ENCODE measurements around the gene SERPINA4.

SERPINA4 gene

DNA sequence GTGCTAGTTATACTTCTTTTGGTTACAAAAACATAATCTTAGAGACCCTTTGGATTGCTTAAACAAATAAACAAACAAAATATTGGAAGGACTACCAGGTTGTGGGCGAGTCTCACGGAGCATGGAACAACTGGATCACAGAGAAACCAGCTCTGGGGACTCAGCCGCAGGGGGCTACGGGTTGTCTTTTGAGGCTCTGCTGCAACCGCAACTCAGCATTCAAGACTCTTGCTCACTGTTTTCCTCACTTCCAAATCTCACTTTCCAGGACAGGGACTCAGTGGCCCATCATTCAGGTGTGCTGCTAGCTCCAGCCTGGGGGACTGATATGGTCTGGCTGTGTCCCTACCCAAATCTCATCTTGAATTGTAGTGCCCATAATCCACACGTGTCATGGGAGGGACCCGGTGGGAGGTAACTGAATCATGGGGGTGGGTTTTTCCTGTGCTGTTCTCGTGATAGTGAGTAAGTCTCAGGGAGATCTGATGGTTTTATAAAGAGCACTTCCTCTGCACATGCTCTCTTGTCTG is 14.0 kb upstream of the SERPINA4 start:
- Histone ChIP-seq H3K4me1 (ENCODE audit: control insufficient read depth, insufficient read depth, low read length) (no peaks in the 10 kb centered on the region), H3K36me3 (ENCODE audit: control insufficient read depth, insufficient read depth, low read length) (no peaks in the 10 kb centered on the region), H3K4me3 (ENCODE audit: low read length) (no peak overlapping the region), H3K9ac (ENCODE audit: low read length) (no peak overlapping the region), H3K27ac (ENCODE audit: low read depth, low read length) (no peak overlapping the region), H3K27me3 (ENCODE audit: control insufficient read depth, insufficient read depth, low read length) (no peaks in the 10 kb centered on the region)

DNA sequence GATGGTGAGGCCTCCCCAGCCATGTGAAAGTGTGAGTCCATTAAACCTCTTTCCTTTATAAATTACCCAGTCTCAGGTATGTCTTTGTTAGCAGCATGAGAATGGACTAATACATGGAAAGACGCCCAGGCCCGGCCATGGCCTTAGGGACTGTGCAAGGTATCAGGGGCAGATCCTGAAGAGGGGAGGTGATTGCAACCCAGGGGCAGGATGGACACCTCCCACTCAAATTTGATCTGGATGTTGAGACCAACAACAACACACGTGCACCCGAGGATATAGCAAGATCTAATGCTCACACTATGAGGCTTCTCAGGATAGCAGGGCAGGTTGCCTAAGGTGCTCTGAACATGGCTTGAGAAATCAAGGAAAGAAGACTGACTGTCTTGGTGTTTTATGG is 13.5 kb upstream of the SERPINA4 start:
- Histone ChIP-seq H3K27ac (ENCODE audit: low read depth, low read length) (no peak overlapping the region), H3K27me3 (ENCODE audit: control insufficient read depth, insufficient read depth, low read length) (no peaks in the 10 kb centered on the region), H3K9ac (ENCODE audit: low read length) (no peak overlapping the region), H3K4me1 (ENCODE audit: control insufficient read depth, insufficient read depth, low read length) (no peaks in the 10 kb centered on the region), H3K36me3 (ENCODE audit: control insufficient read depth, insufficient read depth, low read length) (no peaks in the 10 kb centered on the region), H3K4me3 (ENCODE audit: low read length) (no peak overlapping the region)

DNA sequence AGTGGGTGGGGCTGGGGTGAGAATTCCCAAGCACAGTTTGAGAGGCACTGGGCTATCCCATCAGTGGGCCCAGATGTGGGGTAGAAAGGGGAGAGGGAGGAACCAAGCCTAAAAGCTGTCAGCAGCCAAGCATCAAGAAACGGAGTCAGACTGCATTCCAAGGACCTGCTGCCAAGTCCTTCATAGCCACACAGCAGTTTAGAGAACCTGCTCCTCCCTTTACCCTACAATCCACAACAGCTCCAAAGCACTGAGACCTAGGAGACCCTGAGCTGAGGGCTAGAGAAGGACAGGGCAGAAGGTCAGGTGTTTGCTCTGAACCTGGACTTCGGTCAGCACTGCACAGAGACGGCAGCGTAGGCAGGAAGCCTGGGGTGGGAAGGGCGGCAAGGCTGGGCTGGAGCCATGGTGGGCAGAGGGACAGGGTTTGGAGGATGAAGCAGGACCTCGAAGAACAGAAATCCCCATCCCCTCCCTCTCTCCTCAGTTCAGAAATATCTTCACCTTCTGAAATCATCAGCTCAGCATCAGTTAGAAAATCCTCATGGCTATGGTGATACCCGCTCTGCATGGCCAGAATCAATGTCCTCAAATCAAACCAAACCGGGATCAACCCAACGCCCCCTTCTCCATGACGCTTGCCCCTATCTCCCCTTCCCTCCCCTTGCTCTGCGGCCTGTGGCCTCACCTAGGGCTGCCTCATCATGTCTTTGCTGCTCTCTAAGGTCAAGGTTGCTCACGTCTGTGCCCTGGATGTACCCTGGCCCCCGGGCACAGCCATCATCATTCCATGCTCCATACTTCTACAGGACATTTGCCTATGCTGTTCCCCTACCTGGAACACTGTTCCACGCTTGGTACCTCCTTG is 12.9 kb upstream of the SERPINA4 start:
- H3K4me3 ChIP-seq (ENCODE audit: low read length) = no peak overlapping the region
- no peaks in the 10 kb centered on the region for H3K27me3 ChIP-seq (ENCODE audit: control insufficient read depth, insufficient read depth, low read length)
- no peaks in the 10 kb centered on the region for H3K4me1 ChIP-seq (ENCODE audit: control insufficient read depth, insufficient read depth, low read length)
- no peak overlapping the region for H3K27ac ChIP-seq (ENCODE audit: low read depth, low read length)
- H3K9ac ChIP-seq (ENCODE audit: low read length) = no peak overlapping the region
- no peaks in the 10 kb centered on the region for H3K36me3 ChIP-seq (ENCODE audit: control insufficient read depth, insufficient read depth, low read length)

DNA sequence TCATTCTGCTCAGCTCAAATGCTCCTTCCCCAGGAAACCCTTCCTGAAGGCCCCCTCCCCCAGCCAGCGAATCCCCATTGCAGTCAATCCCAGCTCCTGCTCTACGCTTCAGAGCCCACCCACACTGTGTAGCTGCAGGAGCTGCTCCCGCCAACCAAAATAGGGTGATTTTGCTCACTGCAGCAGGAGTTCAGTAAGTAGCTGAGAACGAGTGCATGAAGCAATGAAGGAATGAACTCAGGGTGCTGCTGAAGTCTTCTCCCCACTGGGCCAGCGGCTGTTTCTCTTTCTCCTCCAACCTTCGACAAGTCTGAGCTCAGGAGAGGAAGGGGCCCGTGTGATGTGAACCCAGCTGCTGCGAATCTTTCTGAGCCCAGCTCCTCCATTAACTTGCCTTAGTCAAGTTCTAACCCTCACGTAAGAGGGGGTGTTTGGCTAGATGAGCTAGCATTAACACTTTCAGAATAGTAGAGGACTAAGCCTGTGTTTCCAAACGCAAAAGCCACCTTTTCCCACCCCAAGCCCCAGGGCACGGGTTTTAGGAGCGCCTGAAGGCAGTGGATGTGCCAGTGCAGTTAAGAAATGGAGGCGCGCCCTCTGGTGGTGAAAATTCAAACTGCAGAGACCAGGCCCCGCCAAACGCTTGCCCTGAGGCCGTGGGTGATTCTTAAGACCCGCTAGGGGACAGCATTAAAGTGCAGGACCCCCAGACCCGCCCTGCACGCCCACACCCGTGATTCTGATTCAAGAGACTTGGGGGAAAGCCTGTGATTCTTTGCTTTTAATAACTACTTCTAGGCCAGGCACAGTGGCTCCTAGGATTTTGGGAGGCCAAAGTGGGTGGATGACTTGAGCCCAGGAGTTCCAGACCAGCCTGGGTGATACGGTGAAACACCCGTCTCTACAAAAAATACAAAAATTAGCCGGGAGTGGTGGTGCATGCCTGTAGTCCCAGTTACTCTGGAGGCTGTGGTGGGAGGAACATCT is 11.9 kb upstream of the SERPINA4 start:
- H3K9ac ChIP-seq (ENCODE audit: low read length) = no peak overlapping the region
- no peak overlapping the region for H3K27ac ChIP-seq (ENCODE audit: low read depth, low read length)
- H3K27me3 ChIP-seq (ENCODE audit: control insufficient read depth, insufficient read depth, low read length) = no peaks in the 10 kb centered on the region
- H3K36me3 ChIP-seq (ENCODE audit: control insufficient read depth, insufficient read depth, low read length) = no peaks in the 10 kb centered on the region
- H3K4me3 ChIP-seq (ENCODE audit: low read length) = no peak overlapping the region
- H3K4me1 ChIP-seq (ENCODE audit: control insufficient read depth, insufficient read depth, low read length) = no peaks in the 10 kb centered on the region

DNA sequence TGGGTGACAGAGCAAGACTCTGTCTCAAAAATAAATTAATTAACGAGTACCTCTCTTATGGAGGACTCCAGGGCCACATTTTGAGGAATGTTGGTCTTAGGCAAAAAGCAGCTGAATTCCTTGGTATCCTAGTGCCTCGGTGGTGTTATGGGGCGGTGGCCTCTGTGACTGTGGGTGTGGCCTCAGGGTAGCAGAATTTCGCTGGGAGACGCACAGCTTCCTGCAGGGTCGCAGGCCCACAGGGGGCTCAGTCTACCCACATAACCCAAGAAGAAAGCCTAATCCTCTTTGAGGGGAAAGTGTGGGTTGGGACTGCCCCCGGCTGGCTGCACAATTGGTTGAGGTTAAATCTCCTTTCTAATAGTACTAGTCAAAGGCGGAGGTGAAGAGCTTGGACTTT is 11.2 kb upstream of the SERPINA4 start:
- Histone ChIP-seq H3K4me3 (ENCODE audit: low read length) (no peak overlapping the region), H3K36me3 (ENCODE audit: control insufficient read depth, insufficient read depth, low read length) (no peaks in the 10 kb centered on the region), H3K9ac (ENCODE audit: low read length) (no peak overlapping the region), H3K27ac (ENCODE audit: low read depth, low read length) (no peak overlapping the region), H3K27me3 (ENCODE audit: control insufficient read depth, insufficient read depth, low read length) (no peaks in the 10 kb centered on the region), H3K4me1 (ENCODE audit: control insufficient read depth, insufficient read depth, low read length) (no peaks in the 10 kb centered on the region)

DNA sequence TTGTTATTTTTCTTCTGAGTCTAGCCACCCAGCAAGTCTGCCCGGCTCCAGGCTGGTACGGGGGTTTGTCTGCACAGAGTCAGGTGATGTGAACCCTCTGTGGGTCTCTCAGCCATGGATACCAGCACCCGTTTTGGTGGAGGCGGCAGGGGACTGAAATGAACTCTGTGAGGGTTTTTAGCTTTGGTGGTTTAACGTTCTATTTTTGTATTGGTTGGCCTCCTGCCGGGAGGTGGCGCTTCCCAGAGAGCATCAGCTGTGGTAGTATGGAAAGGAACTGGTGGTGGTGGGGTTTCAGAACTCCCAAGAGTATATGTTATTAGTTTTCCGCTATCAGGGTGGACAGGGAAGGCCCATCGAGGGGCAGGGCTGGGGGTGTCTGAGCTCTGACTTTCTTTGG is 5.3 kb upstream of the SERPINA4 start:
- H3K27me3 ChIP-seq (ENCODE audit: control insufficient read depth, insufficient read depth, low read length) = no peaks in the 10 kb centered on the region
- no peak overlapping the region for H3K4me3 ChIP-seq (ENCODE audit: low read length)
- no peak overlapping the region for H3K27ac ChIP-seq (ENCODE audit: low read depth, low read length)
- H3K9ac ChIP-seq (ENCODE audit: low read length) = no peak overlapping the region
- H3K4me1 ChIP-seq (ENCODE audit: control insufficient read depth, insufficient read depth, low read length) = no peaks in the 10 kb centered on the region
- no peaks in the 10 kb centered on the region for H3K36me3 ChIP-seq (ENCODE audit: control insufficient read depth, insufficient read depth, low read length)

DNA sequence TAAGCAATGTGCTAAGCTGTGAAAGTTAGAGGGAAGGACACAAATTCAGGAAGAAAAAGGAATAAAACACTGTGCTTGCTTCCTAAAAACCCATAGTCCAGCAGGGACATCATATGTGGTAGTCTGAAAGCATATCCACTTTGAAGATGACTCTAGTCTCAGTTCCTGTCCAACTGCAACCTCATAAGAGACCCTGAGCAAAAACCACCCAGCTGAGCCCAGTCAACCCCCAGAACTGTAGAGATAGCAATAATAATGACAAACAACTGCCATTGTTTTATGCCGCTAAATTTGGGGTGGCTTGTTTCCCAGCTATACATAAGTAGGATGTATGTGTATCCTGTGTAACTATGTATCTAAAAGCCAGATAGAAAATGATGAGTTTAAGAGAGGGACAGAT is 3.9 kb upstream of the SERPINA4 start:
- Histone ChIP-seq H3K27ac (ENCODE audit: low read depth, low read length) (no peak overlapping the region), H3K36me3 (ENCODE audit: control insufficient read depth, insufficient read depth, low read length) (no peaks in the 10 kb centered on the region), H3K4me1 (ENCODE audit: control insufficient read depth, insufficient read depth, low read length) (no peaks in the 10 kb centered on the region), H3K9ac (ENCODE audit: low read length) (no peak overlapping the region), H3K27me3 (ENCODE audit: control insufficient read depth, insufficient read depth, low read length) (no peaks in the 10 kb centered on the region), H3K4me3 (ENCODE audit: low read length) (no peak overlapping the region)

DNA sequence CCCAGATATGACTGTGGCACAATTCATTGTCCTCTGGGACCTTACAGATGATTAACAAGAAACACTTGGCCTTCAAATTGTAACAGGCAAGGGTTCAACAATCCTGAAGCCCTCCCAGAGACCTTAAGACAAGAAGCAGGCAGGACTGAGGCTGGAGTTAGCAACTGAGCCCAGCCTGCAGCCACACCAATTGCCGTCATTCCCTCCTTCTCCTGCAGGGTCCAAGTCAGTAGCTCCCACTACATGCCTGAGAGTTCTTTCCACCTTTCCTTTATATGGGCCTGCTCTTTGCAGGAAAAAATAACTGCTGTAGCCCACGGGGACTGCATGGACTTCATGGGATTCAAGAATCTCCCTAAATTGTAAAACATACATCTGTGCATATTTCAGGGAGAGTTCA is 2.4 kb upstream of the SERPINA4 start:
- H3K27ac ChIP-seq (ENCODE audit: low read depth, low read length) = no peak overlapping the region
- no peak overlapping the region for H3K9ac ChIP-seq (ENCODE audit: low read length)
- no peaks in the 10 kb centered on the region for H3K27me3 ChIP-seq (ENCODE audit: control insufficient read depth, insufficient read depth, low read length)
- no peak overlapping the region for H3K4me3 ChIP-seq (ENCODE audit: low read length)
- H3K36me3 ChIP-seq (ENCODE audit: control insufficient read depth, insufficient read depth, low read length) = no peaks in the 10 kb centered on the region
- H3K4me1 ChIP-seq (ENCODE audit: control insufficient read depth, insufficient read depth, low read length) = no peaks in the 10 kb centered on the region

DNA sequence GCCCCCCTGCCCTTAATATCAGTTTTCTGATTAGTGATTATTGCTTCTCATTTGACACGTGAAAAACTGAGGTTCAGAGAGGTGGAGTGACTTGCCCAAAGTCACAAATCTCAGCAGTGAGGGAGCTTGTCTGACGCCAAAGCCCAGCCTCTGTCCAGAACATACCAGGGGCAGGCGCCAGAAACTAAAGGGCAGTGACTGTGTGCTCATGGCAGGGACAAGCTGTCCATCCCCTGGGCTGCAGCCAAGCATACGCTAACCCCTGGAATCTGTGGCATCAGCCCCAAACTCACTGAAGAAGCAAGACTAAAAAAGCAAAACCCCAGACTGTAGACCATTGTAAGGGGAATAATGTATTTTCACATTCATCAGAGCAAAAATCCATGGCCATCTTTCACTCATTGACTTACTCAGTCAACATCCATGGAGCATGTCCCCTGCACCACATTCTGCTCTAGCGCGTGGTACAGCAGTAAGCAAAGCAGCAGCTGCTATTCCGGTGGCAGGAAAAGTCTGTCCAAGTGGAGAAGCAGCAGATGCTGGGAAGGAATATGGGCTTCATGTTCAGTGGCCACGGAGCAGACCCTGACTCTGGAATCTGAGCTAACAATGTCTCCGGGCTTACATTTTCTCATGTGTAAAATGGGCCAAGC is 1.5 kb upstream of the SERPINA4 start:
- Histone ChIP-seq H3K27ac (ENCODE audit: low read depth, low read length) (no peak overlapping the region), H3K27me3 (ENCODE audit: control insufficient read depth, insufficient read depth, low read length) (no peaks in the 10 kb centered on the region), H3K36me3 (ENCODE audit: control insufficient read depth, insufficient read depth, low read length) (no peaks in the 10 kb centered on the region), H3K4me1 (ENCODE audit: control insufficient read depth, insufficient read depth, low read length) (no peaks in the 10 kb centered on the region), H3K4me3 (ENCODE audit: low read length) (no peak overlapping the region), H3K9ac (ENCODE audit: low read length) (no peak overlapping the region)

DNA sequence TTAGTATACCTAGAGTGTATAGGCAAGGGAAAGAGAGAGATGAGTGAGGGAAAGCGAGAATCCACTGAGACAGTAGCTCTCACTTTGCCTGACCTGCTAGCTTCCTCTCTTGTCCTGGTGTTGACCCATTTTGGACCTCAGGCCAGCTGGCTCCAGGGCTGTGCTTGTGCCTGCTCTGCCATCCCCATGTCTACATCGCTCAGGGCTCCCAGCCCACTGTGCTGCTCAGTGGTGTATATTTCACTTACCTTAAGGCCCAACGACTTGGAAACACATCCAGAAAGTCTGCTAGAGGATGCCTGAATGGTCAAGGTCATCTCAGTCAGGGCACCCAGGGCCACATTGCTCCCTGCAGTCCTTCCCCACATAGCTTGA is 964 bp upstream of the SERPINA4 start:
- Histone ChIP-seq H3K36me3 (ENCODE audit: control insufficient read depth, insufficient read depth, low read length) (no peaks in the 10 kb centered on the region), H3K4me3 (ENCODE audit: low read length) (no peak overlapping the region), H3K27me3 (ENCODE audit: control insufficient read depth, insufficient read depth, low read length) (no peaks in the 10 kb centered on the region), H3K9ac (ENCODE audit: low read length) (no peak overlapping the region), H3K27ac (ENCODE audit: low read depth, low read length) (no peak overlapping the region), H3K4me1 (ENCODE audit: control insufficient read depth, insufficient read depth, low read length) (no peaks in the 10 kb centered on the region)

DNA sequence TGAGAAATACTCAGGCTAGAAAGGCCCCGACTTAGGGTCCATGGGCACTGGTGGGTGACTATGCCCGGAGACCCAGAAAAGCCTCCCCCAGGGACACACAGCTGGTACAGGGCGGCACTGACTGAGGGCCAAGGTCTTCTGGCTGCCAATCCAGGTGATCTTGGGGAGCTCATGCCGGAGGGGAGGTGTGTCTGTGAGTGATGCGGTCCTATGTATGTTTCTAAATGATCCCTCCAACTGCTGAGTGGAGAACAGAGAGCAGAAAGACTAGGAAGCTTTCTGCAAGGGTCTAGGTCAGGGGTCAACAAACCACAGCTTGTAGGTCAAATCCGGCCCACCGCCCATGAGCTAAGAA is 391 bp downstream of the SERPINA4 start:
- no peaks in the 10 kb centered on the region for H3K4me1 ChIP-seq (ENCODE audit: control insufficient read depth, insufficient read depth, low read length)
- no peaks in the 10 kb centered on the region for H3K27me3 ChIP-seq (ENCODE audit: control insufficient read depth, insufficient read depth, low read length)
- H3K36me3 ChIP-seq (ENCODE audit: control insufficient read depth, insufficient read depth, low read length) = no peaks in the 10 kb centered on the region
- no peak overlapping the region for H3K27ac ChIP-seq (ENCODE audit: low read depth, low read length)
- no peak overlapping the region for H3K4me3 ChIP-seq (ENCODE audit: low read length)
- H3K9ac ChIP-seq (ENCODE audit: low read length) = no peak overlapping the region

DNA sequence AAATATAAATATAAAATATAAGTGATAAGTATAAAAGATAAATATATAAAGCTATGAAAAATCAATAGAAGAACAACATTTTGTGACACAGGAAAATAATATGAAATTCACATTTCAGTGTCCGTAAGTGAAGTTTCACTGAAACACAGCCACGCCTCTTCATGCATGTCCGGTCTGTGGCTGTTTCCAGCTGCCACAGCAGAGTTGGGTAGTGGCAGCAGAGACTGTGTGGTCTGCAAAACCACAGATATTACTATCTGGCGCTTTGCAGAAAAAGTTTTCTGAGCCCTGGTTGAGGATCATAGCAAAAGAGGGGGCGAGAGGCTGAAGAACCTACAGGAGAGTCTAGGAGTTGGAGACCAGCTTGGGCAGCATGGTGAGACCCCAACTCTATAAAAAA is 780 bp downstream of the SERPINA4 start:
- H3K9ac ChIP-seq (ENCODE audit: low read length) = no peak overlapping the region

More for the DNA sequence above, 780 bp downstream of the SERPINA4 start:
- no peak overlapping the region for H3K4me3 ChIP-seq (ENCODE audit: low read length)
- H3K36me3 ChIP-seq (ENCODE audit: control insufficient read depth, insufficient read depth, low read length) = no peaks in the 10 kb centered on the region
- H3K4me1 ChIP-seq (ENCODE audit: control insufficient read depth, insufficient read depth, low read length) = no peaks in the 10 kb centered on the region
- H3K27me3 ChIP-seq (ENCODE audit: control insufficient read depth, insufficient read depth, low read length) = no peaks in the 10 kb centered on the region
- H3K27ac ChIP-seq (ENCODE audit: low read depth, low read length) = no peak overlapping the region
